Measurements from ENCODE around the gene NPNT.

GRCh38 chr4:105967058-105967658, 71.9 kb downstream of the NPNT start:
- TF ChIP-seq FOXP2 (optimal IDR thresholded peaks at IDR 0.05; ENCODE audit: borderline replicate concordance, extremely low read depth, extremely low read length, insufficient read depth) (no peak), POLR2AphosphoS5 (IDR thresholded peaks at IDR 0.05; ENCODE audit: low read depth, low read length) (no peak), SIN3A (IDR thresholded peaks at IDR 0.05; ENCODE audit: borderline replicate concordance, insufficient read depth, low read length) (no peak), REST (IDR thresholded peaks at IDR 0.05; ENCODE audit: insufficient read depth in 1 of 2, low read depth in 2 of 2, low read length in 2 of 2) (no peak)
